ENCODE measurements around the gene HMMR. TPM values are rescaled to one million over a fixed set of nuclear protein-coding genes. Genes with fewer than 3 reads are reported as not detected.

The HMMR gene
- total and polyA plus RNA-seq, 2 of the 4 experiments (the other 2 are of a cell fraction) = 13.0 to 24.6 TPM

DNA sequence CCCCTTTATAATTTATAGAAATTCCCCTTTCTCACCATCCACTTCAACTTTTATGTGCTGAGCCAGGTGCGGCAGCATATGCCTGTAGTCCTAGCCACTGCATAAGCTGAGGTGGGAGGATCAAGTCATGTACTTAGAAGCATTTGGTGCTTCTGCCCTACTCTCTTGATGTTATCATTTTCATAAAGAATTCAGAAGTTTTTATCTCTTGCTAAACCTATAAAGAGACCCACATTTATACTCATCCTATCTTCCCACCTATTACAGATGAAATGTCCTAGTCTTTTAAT, 18.5 kb downstream of the HMMR start:
- no TSS peak for BruUV-seq (replicated peaks)
- H3K9ac ChIP-seq (ENCODE audit: low read depth, low read length) = no peak overlapping the region
- peaks cover 3% of the 10 kb centered on the region; the same call in 1 of the 2 replicates for H3K4me1 ChIP-seq (ENCODE audit: control insufficient read depth, insufficient read depth, low read length)
- H4K5ac ChIP-seq (ENCODE audit: low read depth, low read length) = no peak overlapping the region
- H3K79me1 ChIP-seq (ENCODE audit: low read depth in 1 of 2, low read length in 2 of 2) = no peaks in the 10 kb centered on the region; a peak in 1 of 4 replicates
- no peak overlapping the region for H3K4ac ChIP-seq (ENCODE audit: low read depth, low read length)
- H3K27ac ChIP-seq (ENCODE audit: insufficient read depth, low read length) = no peak overlapping the region
- H3K4me2 ChIP-seq (ENCODE audit: low read depth, low read length) = no peak overlapping the region
- no peaks in the 10 kb centered on the region; the same call in 1 of the 2 replicates for H3K36me3 ChIP-seq (ENCODE audit: control insufficient read depth, insufficient read depth, low read length)
- no peak overlapping the region for H2BK20ac ChIP-seq (ENCODE audit: low read depth, low read length)
- ATAC-seq (ENCODE audit: low read depth) (no peak), DNase-seq (no peak)
- TF ChIP-seq RFX5 (IDR thresholded peaks at IDR 0.05; ENCODE audit: low read depth, low read length) (no peak), CEBPB (IDR thresholded peaks at IDR 0.05; ENCODE audit: low read depth, low read length) (no peak), MXI1 (IDR thresholded peaks at IDR 0.05; ENCODE audit: borderline replicate concordance, low read depth, low read length) (no peak), MAFK (IDR thresholded peaks at IDR 0.05; ENCODE audit: low read depth, low read length) (no peak), FOS (IDR thresholded peaks at IDR 0.05; ENCODE audit: low read depth, low read length) (no peak), MAZ (IDR thresholded peaks at IDR 0.05; ENCODE audit: borderline replicate concordance, low read depth, low read length) (no peak), RAD21 (IDR thresholded peaks at IDR 0.05; ENCODE audit: low read length) (no peak), CHD1 (IDR thresholded peaks at IDR 0.05; ENCODE audit: low read depth, low read length) (no peak), POLR2A (IDR thresholded peaks at IDR 0.05; ENCODE audit: low read depth, low read length) (no peak), RCOR1 (IDR thresholded peaks at IDR 0.05; ENCODE audit: insufficient replicate concordance, low read length) (no peak), BHLHE40 (IDR thresholded peaks at IDR 0.05; ENCODE audit: low read depth, low read length) (no peak)
- TF ChIP-seq, protein P1, sequence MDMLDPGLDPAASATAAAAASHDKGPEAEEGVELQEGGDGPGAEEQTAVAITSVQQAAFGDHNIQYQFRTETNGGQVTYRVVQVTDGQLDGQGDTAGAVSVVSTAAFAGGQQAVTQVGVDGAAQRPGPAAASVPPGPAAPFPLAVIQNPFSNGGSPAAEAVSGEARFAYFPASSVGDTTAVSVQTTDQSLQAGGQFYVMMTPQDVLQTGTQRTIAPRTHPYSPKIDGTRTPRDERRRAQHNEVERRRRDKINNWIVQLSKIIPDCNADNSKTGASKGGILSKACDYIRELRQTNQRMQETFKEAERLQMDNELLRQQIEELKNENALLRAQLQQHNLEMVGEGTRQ (IDR thresholded peaks at IDR 0.05; ENCODE audit: low read depth, low read length) = no peak
- dilution Hi-C loops (cut with HindIII; ENCODE audit: low sequenced_read_pairs, unreplicated experiment) = no loop called here
- POLR2A ChIA-PET (ENCODE audit: unreplicated experiment) = no interaction called here
- no peak overlapping the region for H2AK9ac ChIP-seq (replicated peaks; ENCODE audit: low read depth, low read length, poor library complexity)
- no peak overlapping the region for H3K4me3 ChIP-seq (ENCODE audit: insufficient read depth, low read depth, low read length)
- H2AK5ac ChIP-seq (ENCODE audit: low read depth, low read length) = no peak overlapping the region
- H3K9me1 ChIP-seq (ENCODE audit: insufficient read depth, low read length) = 0 out of 2 replicates have a peak, but pooled peaks cover 3% of the 10 kb centered on the region
- no peak overlapping the region for H2BK15ac ChIP-seq (ENCODE audit: low read depth, low read length)
- no peak overlapping the region for H4K91ac ChIP-seq (ENCODE audit: insufficient read depth, low read depth, low read length)
- H3K9me3 ChIP-seq (ENCODE audit: control insufficient read depth, insufficient read depth, low read length) = no peaks in the 10 kb centered on the region
- no peak overlapping the region for H3K56ac ChIP-seq (ENCODE audit: extremely low read depth, insufficient read depth, low read length)
- H3K18ac ChIP-seq (ENCODE audit: low read depth, low read length) = no peak overlapping the region
- H3K14ac ChIP-seq (replicated peaks; ENCODE audit: low read depth, low read length) = no peak overlapping the region
- CTCF ChIA-PET = no interaction called here
- no peaks in the 10 kb centered on the region for H4K20me1 ChIP-seq (ENCODE audit: insufficient read depth, low read length)
- no peak overlapping the region for H2BK5ac ChIP-seq (ENCODE audit: low read depth, low read length, poor library complexity, severe bottlenecking)
- no peak overlapping the region for H2BK120ac ChIP-seq (ENCODE audit: low read depth, low read length)
- H2AFZ ChIP-seq (replicated peaks; ENCODE audit: low read length, poor library complexity) = no peak overlapping the region
- in situ Hi-C loops (cut with MboI; ENCODE audit: low sequenced_read_pairs) = no loop called here
- H3K27me3 ChIP-seq (ENCODE audit: control insufficient read depth, insufficient read depth, low read length) = no peaks in the 10 kb centered on the region
- H4K8ac ChIP-seq (ENCODE audit: low read depth in 2 of 2, low read length in 2 of 2) = no peak overlapping the region
- intact Hi-C loops (cut with micrococcal nuclease) = no loop called here
- no CpG with 5 or more reads among the region's 1 CpG for WGBS, 2 experiments (ENCODE audit: extremely low coverage in 2 of 2, insufficient read length in 1 of 2)
- no peak overlapping the region for H3K23ac ChIP-seq (ENCODE audit: low read depth, low read length)

All from IMR-90 (cell line).